ENCODE results near the gene CMAS. TPM values are rescaled to one million over a fixed set of nuclear protein-coding genes. Genes with fewer than 3 reads are reported as not detected.
A peak's percentile ranks its signal among the peaks of the same experiment; 100 is the strongest.

CMAS gene
- total and polyA plus RNA-seq, 4 donors: 26.0 to 62.1 (median 38.3) TPM

DNA sequence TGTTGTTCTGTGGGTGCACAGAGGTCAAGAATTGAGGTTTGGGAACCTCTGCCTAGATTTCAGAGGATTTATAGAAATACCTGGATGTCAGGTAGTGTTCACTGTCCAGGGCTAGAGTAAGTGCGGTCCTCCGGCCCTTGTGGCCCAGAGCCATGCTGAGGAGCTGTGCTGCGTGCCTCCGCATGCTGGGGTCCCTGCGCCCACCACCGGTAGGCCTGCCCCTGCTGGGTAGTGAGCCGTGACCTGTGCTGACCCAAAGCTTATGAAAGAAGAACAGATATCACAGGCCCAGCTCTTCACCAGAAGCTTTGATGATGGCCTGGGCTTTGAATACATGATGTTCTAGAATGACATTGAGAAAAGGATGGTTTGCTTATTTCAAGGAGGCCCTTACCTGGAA, 37.8 kb upstream of the CMAS start:
- H3K4me3 ChIP-seq (ENCODE audit: low read depth in 1 of 3, low read length in 3 of 3): no peak overlapping the region
- H3K4me1 ChIP-seq (ENCODE audit: control insufficient read depth in 4 of 4, insufficient read depth in 4 of 4, low read length in 3 of 4): no peaks in the 10 kb centered on the region
- no peak overlapping the region for H3K9ac ChIP-seq (ENCODE audit: low read depth in 1 of 2, low read length in 2 of 2)
- no peaks in the 10 kb centered on the region for H3K9me3 ChIP-seq (ENCODE audit: control insufficient read depth in 4 of 4, low read length in 3 of 4)
- H3K27ac ChIP-seq (ENCODE audit: low read depth in 1 of 2, low read length in 2 of 2): no peak overlapping the region
- H3K27me3 ChIP-seq (ENCODE audit: control insufficient read depth in 4 of 4, insufficient read depth in 4 of 4, low read length in 3 of 4): no peaks in the 10 kb centered on the region
- WGBS: 94% methylated on average over 7 of the region's 7 CpGs
- no peak for TF ChIP-seq SP1 (IDR thresholded peaks at IDR 0.05)
- TF ChIP-seq, protein P1, sequence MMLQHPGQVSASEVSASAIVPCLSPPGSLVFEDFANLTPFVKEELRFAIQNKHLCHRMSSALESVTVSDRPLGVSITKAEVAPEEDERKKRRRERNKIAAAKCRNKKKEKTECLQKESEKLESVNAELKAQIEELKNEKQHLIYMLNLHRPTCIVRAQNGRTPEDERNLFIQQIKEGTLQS (IDR thresholded peaks at IDR 0.05): no peak
- no peak for TF ChIP-seq FOXA2 (IDR thresholded peaks at IDR 0.05)
- TF ChIP-seq, protein P2, sequence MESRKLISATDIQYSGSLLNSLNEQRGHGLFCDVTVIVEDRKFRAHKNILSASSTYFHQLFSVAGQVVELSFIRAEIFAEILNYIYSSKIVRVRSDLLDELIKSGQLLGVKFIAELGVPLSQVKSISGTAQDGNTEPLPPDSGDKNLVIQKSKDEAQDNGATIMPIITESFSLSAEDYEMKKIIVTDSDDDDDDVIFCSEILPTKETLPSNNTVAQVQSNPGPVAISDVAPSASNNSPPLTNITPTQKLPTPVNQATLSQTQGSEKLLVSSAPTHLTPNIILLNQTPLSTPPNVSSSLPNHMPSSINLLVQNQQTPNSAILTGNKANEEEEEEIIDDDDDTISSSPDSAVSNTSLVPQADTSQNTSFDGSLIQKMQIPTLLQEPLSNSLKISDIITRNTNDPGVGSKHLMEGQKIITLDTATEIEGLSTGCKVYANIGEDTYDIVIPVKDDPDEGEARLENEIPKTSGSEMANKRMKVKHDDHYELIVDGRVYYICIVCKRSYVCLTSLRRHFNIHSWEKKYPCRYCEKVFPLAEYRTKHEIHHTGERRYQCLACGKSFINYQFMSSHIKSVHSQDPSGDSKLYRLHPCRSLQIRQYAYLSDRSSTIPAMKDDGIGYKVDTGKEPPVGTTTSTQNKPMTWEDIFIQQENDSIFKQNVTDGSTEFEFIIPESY (IDR thresholded peaks at IDR 0.05): no peak
- TF ChIP-seq, protein P3, sequence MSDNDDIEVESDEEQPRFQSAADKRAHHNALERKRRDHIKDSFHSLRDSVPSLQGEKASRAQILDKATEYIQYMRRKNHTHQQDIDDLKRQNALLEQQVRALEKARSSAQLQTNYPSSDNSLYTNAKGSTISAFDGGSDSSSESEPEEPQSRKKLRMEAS (IDR thresholded peaks at IDR 0.05): no peak
- no peak for TF ChIP-seq NR2F2 (IDR thresholded peaks at IDR 0.05)
- no peak for TF ChIP-seq RAD21 (IDR thresholded peaks at IDR 0.05)
- TF ChIP-seq EGR1 (IDR thresholded peaks at IDR 0.05; ENCODE audit: low read depth in 2 of 2): no peak
- TF ChIP-seq, protein P4, sequence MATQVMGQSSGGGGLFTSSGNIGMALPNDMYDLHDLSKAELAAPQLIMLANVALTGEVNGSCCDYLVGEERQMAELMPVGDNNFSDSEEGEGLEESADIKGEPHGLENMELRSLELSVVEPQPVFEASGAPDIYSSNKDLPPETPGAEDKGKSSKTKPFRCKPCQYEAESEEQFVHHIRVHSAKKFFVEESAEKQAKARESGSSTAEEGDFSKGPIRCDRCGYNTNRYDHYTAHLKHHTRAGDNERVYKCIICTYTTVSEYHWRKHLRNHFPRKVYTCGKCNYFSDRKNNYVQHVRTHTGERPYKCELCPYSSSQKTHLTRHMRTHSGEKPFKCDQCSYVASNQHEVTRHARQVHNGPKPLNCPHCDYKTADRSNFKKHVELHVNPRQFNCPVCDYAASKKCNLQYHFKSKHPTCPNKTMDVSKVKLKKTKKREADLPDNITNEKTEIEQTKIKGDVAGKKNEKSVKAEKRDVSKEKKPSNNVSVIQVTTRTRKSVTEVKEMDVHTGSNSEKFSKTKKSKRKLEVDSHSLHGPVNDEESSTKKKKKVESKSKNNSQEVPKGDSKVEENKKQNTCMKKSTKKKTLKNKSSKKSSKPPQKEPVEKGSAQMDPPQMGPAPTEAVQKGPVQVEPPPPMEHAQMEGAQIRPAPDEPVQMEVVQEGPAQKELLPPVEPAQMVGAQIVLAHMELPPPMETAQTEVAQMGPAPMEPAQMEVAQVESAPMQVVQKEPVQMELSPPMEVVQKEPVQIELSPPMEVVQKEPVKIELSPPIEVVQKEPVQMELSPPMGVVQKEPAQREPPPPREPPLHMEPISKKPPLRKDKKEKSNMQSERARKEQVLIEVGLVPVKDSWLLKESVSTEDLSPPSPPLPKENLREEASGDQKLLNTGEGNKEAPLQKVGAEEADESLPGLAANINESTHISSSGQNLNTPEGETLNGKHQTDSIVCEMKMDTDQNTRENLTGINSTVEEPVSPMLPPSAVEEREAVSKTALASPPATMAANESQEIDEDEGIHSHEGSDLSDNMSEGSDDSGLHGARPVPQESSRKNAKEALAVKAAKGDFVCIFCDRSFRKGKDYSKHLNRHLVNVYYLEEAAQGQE (IDR thresholded peaks at IDR 0.05): no peak
- TF ChIP-seq HNF4G (IDR thresholded peaks at IDR 0.05): no peak
- no peak for TF ChIP-seq FOXA1 (IDR thresholded peaks at IDR 0.05)
- TF ChIP-seq TAF1 (conservative IDR thresholded peaks at IDR 0.05): no peak
- no peak for TF ChIP-seq GABPA (IDR thresholded peaks at IDR 0.05 in 1 of 2, conservative IDR thresholded peaks at IDR 0.05 in 1 of 2)
- no peak for DNase-seq (ENCODE audit: low spot score)
- H3K36me3 ChIP-seq (ENCODE audit: control insufficient read depth in 4 of 4, insufficient read depth in 3 of 4, low read depth in 1 of 4, low read length in 3 of 4): no peaks in the 10 kb centered on the region

DNA sequence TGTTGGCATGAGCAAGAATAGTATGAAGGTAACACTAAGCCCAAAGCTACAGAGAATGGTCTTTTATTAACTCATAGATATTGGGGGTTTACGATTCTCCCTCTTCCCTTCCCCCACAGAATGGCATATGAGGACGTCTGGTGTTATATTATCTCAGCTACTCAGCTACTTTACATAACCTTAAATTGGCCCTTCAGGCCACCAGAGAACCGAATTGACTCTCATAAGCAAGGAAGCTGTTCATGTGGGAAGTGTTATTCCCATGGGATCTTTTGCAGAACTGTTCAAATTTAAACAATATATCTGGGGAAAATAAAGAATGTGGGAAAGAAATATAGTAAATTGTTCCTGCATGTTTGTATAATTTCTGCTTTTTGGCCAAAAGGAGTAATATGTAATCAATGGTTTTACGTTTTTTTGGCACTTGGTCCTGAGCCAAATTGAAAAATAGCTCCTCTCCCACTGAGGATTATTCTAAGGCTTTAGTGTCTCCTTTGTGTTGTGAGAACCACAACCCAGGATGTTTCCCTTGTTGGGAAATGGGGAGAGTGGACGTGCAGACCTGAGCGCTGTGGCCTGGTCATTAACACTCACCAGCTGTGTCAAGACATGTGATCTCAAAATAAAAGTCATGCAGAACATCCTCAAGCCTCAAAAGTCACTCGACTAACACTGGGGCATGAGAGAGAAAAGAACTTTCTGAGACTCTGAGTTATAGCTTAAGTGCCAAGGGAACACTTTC, 31.8 kb upstream of the CMAS start:
- 65% methylated on average over 7 of the region's 7 CpGs for WGBS
- Histone ChIP-seq H3K9ac (ENCODE audit: low read depth in 1 of 2, low read length in 2 of 2) (no peak overlapping the region), H3K27me3 (ENCODE audit: control insufficient read depth in 4 of 4, insufficient read depth in 4 of 4, low read length in 3 of 4) (no peaks in the 10 kb centered on the region), H3K36me3 (ENCODE audit: control insufficient read depth in 4 of 4, insufficient read depth in 3 of 4, low read depth in 1 of 4, low read length in 3 of 4) (no peaks in the 10 kb centered on the region), H3K4me3 (ENCODE audit: low read depth in 1 of 3, low read length in 3 of 3) (no peak overlapping the region), H3K4me1 (ENCODE audit: control insufficient read depth in 4 of 4, insufficient read depth in 4 of 4, low read length in 3 of 4) (no peaks in the 10 kb centered on the region), H3K9me3 (ENCODE audit: control insufficient read depth in 4 of 4, low read length in 3 of 4) (no peaks in the 10 kb centered on the region), H3K27ac (ENCODE audit: low read depth in 1 of 2, low read length in 2 of 2) (peak overlapping the region in 1 of 2 donors; percentile 31)
- DNase-seq (ENCODE audit: low spot score): no peak
- TF ChIP-seq YY1 (IDR thresholded peaks at IDR 0.05) (no peak), FOXA1 (IDR thresholded peaks at IDR 0.05) (no peak), EGR1 (IDR thresholded peaks at IDR 0.05; ENCODE audit: low read depth in 2 of 2) (no peak), GABPA (IDR thresholded peaks at IDR 0.05 in 1 of 2, conservative IDR thresholded peaks at IDR 0.05 in 1 of 2) (no peak), HNF4G (IDR thresholded peaks at IDR 0.05) (no peak), FOXA2 (IDR thresholded peaks at IDR 0.05) (no peak), TAF1 (conservative IDR thresholded peaks at IDR 0.05) (no peak), JUND (IDR thresholded peaks at IDR 0.05) (no peak), HNF4A (conservative IDR thresholded peaks at IDR 0.05) (no peak)
- TF ChIP-seq, protein P1 (IDR thresholded peaks at IDR 0.05): no peak
- TF ChIP-seq, protein P2 (IDR thresholded peaks at IDR 0.05): no peak
- TF ChIP-seq, protein P5, sequence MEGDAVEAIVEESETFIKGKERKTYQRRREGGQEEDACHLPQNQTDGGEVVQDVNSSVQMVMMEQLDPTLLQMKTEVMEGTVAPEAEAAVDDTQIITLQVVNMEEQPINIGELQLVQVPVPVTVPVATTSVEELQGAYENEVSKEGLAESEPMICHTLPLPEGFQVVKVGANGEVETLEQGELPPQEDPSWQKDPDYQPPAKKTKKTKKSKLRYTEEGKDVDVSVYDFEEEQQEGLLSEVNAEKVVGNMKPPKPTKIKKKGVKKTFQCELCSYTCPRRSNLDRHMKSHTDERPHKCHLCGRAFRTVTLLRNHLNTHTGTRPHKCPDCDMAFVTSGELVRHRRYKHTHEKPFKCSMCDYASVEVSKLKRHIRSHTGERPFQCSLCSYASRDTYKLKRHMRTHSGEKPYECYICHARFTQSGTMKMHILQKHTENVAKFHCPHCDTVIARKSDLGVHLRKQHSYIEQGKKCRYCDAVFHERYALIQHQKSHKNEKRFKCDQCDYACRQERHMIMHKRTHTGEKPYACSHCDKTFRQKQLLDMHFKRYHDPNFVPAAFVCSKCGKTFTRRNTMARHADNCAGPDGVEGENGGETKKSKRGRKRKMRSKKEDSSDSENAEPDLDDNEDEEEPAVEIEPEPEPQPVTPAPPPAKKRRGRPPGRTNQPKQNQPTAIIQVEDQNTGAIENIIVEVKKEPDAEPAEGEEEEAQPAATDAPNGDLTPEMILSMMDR (IDR thresholded peaks at IDR 0.05; ENCODE audit: low read depth, low read length, missing input control): no peak

All from liver (tissue), 9 donors.